ENCODE measurements around the gene BCO1. TPM values are rescaled to one million over a fixed set of nuclear protein-coding genes. Genes with fewer than 3 reads are reported as not detected.

BCO1 gene
- total RNA-seq, 2 donors from 2014 or later, result 0.42 to 0.62 TPM

DNA sequence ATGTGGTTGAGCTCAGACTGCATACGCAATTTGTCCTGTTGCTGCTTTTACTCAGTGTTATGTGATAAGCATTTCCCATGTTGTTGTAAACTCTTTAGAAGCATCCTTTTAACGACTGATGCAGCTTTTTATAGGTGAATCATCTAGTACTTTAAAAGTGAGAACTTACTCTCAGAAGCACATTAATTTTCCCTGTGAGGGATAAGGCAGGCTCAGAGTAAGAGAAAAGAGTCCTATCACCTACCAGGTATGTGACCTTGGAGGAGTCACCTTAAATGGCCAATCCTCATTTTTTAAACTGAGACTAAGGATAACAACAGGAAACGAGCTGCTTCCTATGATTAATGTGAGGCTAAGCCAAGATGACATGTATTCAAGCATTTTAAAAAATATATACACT is 41.9 kb downstream of the BCO1 start:
- DNase-seq, result no peak
- Histone ChIP-seq H3K9me3 (ENCODE audit: control insufficient read depth, low read length) (no peaks in the 10 kb centered on the region), H3K9ac (ENCODE audit: extremely low read depth, low read length, poor library complexity, severe bottlenecking) (no peak overlapping the region), H3K4me1 (ENCODE audit: control insufficient read depth, insufficient read depth, low read length) (no peaks in the 10 kb centered on the region), H3K4me3 (ENCODE audit: low read length) (no peak overlapping the region), H3K27me3 (ENCODE audit: control insufficient read depth, insufficient read depth, low read length, poor library complexity, severe bottlenecking) (no peaks in the 10 kb centered on the region), H3K27ac (ENCODE audit: low read depth, low read length) (no peak overlapping the region), H3K36me3 (ENCODE audit: control insufficient read depth, insufficient read depth, low read length) (no peaks in the 10 kb centered on the region)
- H3K27ac Mint-ChIP-seq, result no peak overlapping the region
- H3K27me3 Mint-ChIP-seq (ENCODE audit: insufficient read depth), result no peaks in the 10 kb centered on the region
- H3K36me3 Mint-ChIP-seq (ENCODE audit: low read depth), result no peaks in the 10 kb centered on the region
- H3K4me3 Mint-ChIP-seq, result no peak overlapping the region
- 81 to 85% methylated on average over 2 to 3 of the region's 3 CpGs for WGBS, 2 experiments (ENCODE audit: insufficient coverage in 1 of 2, insufficient read length in 1 of 2)
- no peak for TF ChIP-seq CTCF (conservative IDR thresholded peaks at IDR 0.05)
- no peaks in the 10 kb centered on the region for H3K4me1 Mint-ChIP-seq
- H3K9me3 Mint-ChIP-seq, result no peaks in the 10 kb centered on the region

DNA sequence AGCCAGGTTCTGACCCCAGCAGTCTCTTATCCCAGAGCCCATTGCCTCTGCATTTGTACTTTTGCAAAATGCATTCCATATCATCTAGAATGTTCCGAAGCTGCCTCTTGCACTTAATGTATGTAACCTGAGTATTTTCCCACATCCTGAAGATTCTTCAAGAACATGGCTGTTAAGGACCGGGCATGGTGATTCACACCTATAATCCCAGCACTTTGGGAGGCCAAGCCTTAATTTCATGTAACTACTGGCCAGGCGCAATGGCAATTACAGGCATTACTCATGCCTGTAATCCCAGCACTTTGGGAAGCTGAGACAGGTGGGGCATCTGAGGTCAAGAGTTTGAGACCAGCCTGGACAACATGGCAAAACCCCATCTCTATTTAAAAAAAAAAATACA is 44.6 kb downstream of the BCO1 start:
- no peaks in the 10 kb centered on the region for H3K4me1 Mint-ChIP-seq
- H3K9me3 Mint-ChIP-seq, result no peaks in the 10 kb centered on the region
- Histone ChIP-seq H3K27me3 (ENCODE audit: control insufficient read depth, insufficient read depth, low read length, poor library complexity, severe bottlenecking) (no peaks in the 10 kb centered on the region), H3K27ac (ENCODE audit: low read depth, low read length) (no peak overlapping the region), H3K4me1 (ENCODE audit: control insufficient read depth, insufficient read depth, low read length) (no peaks in the 10 kb centered on the region), H3K36me3 (ENCODE audit: control insufficient read depth, insufficient read depth, low read length) (no peaks in the 10 kb centered on the region), H3K9ac (ENCODE audit: extremely low read depth, low read length, poor library complexity, severe bottlenecking) (no peak overlapping the region), H3K4me3 (ENCODE audit: low read length) (no peak overlapping the region), H3K9me3 (ENCODE audit: control insufficient read depth, low read length) (no peaks in the 10 kb centered on the region)
- 91 to 100% methylated on average over 2 to 3 of the region's 3 CpGs for WGBS, 2 experiments (ENCODE audit: insufficient coverage in 1 of 2, insufficient read length in 1 of 2)
- H3K36me3 Mint-ChIP-seq (ENCODE audit: low read depth), result no peaks in the 10 kb centered on the region
- no peak overlapping the region for H3K27ac Mint-ChIP-seq
- no peaks in the 10 kb centered on the region for H3K27me3 Mint-ChIP-seq (ENCODE audit: insufficient read depth)
- no peak overlapping the region for H3K4me3 Mint-ChIP-seq
- TF ChIP-seq CTCF (conservative IDR thresholded peaks at IDR 0.05), result no peak
- no peak for DNase-seq

GRCh38 chr16:81284995-81285600 is 46.6 kb downstream of the BCO1 start:
- Histone ChIP-seq H3K9ac (ENCODE audit: extremely low read depth, low read length, poor library complexity, severe bottlenecking) (no peak overlapping the region), H3K4me1 (ENCODE audit: control insufficient read depth, insufficient read depth, low read length) (no peaks in the 10 kb centered on the region), H3K36me3 (ENCODE audit: control insufficient read depth, insufficient read depth, low read length) (no peaks in the 10 kb centered on the region), H3K9me3 (ENCODE audit: control insufficient read depth, low read length) (no peaks in the 10 kb centered on the region), H3K4me3 (ENCODE audit: low read length) (no peak overlapping the region), H3K27me3 (ENCODE audit: control insufficient read depth, insufficient read depth, low read length, poor library complexity, severe bottlenecking) (no peaks in the 10 kb centered on the region), H3K27ac (ENCODE audit: low read depth, low read length) (no peak overlapping the region)
- no peak for TF ChIP-seq CTCF (conservative IDR thresholded peaks at IDR 0.05)
- Mint-ChIP-seq H3K4me1 (no peaks in the 10 kb centered on the region), H3K9me3 (no peaks in the 10 kb centered on the region), H3K27ac (no peak overlapping the region), H3K27me3 (ENCODE audit: insufficient read depth) (no peaks in the 10 kb centered on the region), H3K36me3 (ENCODE audit: low read depth) (no peaks in the 10 kb centered on the region), H3K4me3 (no peak overlapping the region)
- WGBS, 2 experiments (ENCODE audit: insufficient coverage in 1 of 2, insufficient read length in 1 of 2), result 87 to 89% methylated on average over 3 to 8 of the region's 8 CpGs
- no peak for DNase-seq

Data from endodermal cell (in vitro differentiated cells).